Measurements from ENCODE around the gene PLAC9.

Gene PLAC9

GRCh38 chr10:80108576-80109239 lies 23.8 kb upstream of the PLAC9 start:
- Histone ChIP-seq H3K36me3 (ENCODE audit: control insufficient read depth in 1 of 2, insufficient read depth in 2 of 2, low read length in 2 of 2) (no peaks in the 10 kb centered on the region), H3K9me3 (ENCODE audit: insufficient read depth, low read depth, low read length) (peaks cover 9% of the 10 kb centered on the region), H3K23ac (ENCODE audit: low read length) (no peak overlapping the region), H3K27ac (ENCODE audit: low read depth, low read length) (no peak overlapping the region), H3K4me3 (ENCODE audit: low read depth, low read length) (no peak overlapping the region), H2AK5ac (ENCODE audit: low read length) (no peak overlapping the region), H3K14ac (ENCODE audit: low read length) (no peak overlapping the region), H4K8ac (ENCODE audit: low read depth, low read length) (no peak overlapping the region), H3K79me1 (ENCODE audit: low read length) (no peaks in the 10 kb centered on the region), H3K4ac (ENCODE audit: low read depth, low read length) (no peak overlapping the region), H3K9ac (ENCODE audit: low read length) (no peak overlapping the region), H4K91ac (ENCODE audit: low read depth, low read length) (no peak overlapping the region), H4K12ac (ENCODE audit: low read depth, low read length) (no peak overlapping the region), H3K18ac (ENCODE audit: low read length) (no peak overlapping the region), H3K79me2 (ENCODE audit: control insufficient read depth, insufficient read depth, low read length, poor library complexity) (no peaks in the 10 kb centered on the region), H2BK120ac (ENCODE audit: insufficient read depth, low read length, poor library complexity) (no peak overlapping the region), H3K27me3 (ENCODE audit: insufficient read depth, low read length) (no peaks in the 10 kb centered on the region), H2BK12ac (ENCODE audit: low read length) (no peak overlapping the region), H2AFZ (ENCODE audit: insufficient read depth, low read length, poor library complexity) (no peak overlapping the region), H3K4me1 (ENCODE audit: control insufficient read depth in 1 of 2, insufficient read depth in 2 of 2, low read length in 2 of 2) (peaks cover 0 to 10% of the 10 kb centered on the region in 2 experiments), H2BK5ac (ENCODE audit: low read depth, low read length, poor library complexity) (no peak overlapping the region), H3K4me2 (ENCODE audit: low read length) (no peak overlapping the region)
- no peak for DNase-seq
- no CpG with 5 or more reads among the region's 8 CpGs for WGBS (ENCODE audit: extremely low coverage, insufficient coverage, insufficient read length)

DNA sequence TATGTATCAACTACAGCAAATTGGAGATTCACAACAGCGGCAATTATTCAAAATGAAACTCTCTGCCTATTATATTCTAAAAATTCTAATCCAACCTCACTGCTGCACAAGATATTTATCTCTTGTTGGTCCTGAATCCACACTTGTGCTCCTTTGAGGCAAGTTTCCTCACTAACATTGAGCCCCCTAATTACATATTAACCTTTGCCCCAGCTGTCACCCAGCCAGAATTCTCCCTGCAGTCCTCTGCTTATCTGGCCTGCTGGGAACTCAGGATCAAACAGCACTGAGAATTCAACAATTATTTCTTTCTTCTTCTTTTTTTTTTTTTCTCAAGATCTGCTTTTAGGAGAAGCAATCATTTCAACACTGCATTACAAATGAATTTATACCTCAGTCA lies 21.5 kb upstream of the PLAC9 start:
- Histone ChIP-seq H4K91ac (ENCODE audit: low read depth, low read length) (peak overlapping the region; percentile 21), H3K79me2 (ENCODE audit: control insufficient read depth, insufficient read depth, low read length, poor library complexity) (no peaks in the 10 kb centered on the region), H3K9me3 (ENCODE audit: insufficient read depth, low read depth, low read length) (peaks cover 9% of the 10 kb centered on the region), H3K4ac (ENCODE audit: low read depth, low read length) (no peak overlapping the region), H3K9ac (ENCODE audit: low read length) (no peak overlapping the region), H2AK5ac (ENCODE audit: low read length) (no peak overlapping the region), H4K8ac (ENCODE audit: low read depth, low read length) (no peak overlapping the region), H3K36me3 (ENCODE audit: control insufficient read depth in 1 of 2, insufficient read depth in 2 of 2, low read length in 2 of 2) (no peaks in the 10 kb centered on the region), H2AFZ (ENCODE audit: insufficient read depth, low read length, poor library complexity) (no peak overlapping the region), H3K4me1 (ENCODE audit: control insufficient read depth in 1 of 2, insufficient read depth in 2 of 2, low read length in 2 of 2) (peaks cover 0 to 8% of the 10 kb centered on the region in 2 experiments), H3K14ac (ENCODE audit: low read length) (no peak overlapping the region), H2BK12ac (ENCODE audit: low read length) (no peak overlapping the region), H3K18ac (ENCODE audit: low read length) (no peak overlapping the region), H3K23ac (ENCODE audit: low read length) (no peak overlapping the region), H3K4me3 (ENCODE audit: low read depth, low read length) (no peak overlapping the region), H3K27me3 (ENCODE audit: insufficient read depth, low read length) (no peaks in the 10 kb centered on the region), H2BK5ac (ENCODE audit: low read depth, low read length, poor library complexity) (no peak overlapping the region), H3K4me2 (ENCODE audit: low read length) (no peak overlapping the region), H3K79me1 (ENCODE audit: low read length) (no peaks in the 10 kb centered on the region), H3K27ac (ENCODE audit: low read depth, low read length) (no peak overlapping the region), H4K12ac (ENCODE audit: low read depth, low read length) (no peak overlapping the region), H2BK120ac (ENCODE audit: insufficient read depth, low read length, poor library complexity) (no peak overlapping the region)
- DNase-seq = no peak
- no CpG with 5 or more reads among the region's 1 CpG for WGBS (ENCODE audit: extremely low coverage, insufficient coverage, insufficient read length)

GRCh38 chr10:80118669-80119068 lies 13.9 kb upstream of the PLAC9 start:
- Histone ChIP-seq H2BK5ac (ENCODE audit: low read depth, low read length, poor library complexity) (no peak overlapping the region), H3K36me3 (ENCODE audit: control insufficient read depth in 1 of 2, insufficient read depth in 2 of 2, low read length in 2 of 2) (no peaks in the 10 kb centered on the region), H2BK120ac (ENCODE audit: insufficient read depth, low read length, poor library complexity) (no peak overlapping the region), H4K12ac (ENCODE audit: low read depth, low read length) (no peak overlapping the region), H3K9me3 (ENCODE audit: insufficient read depth, low read depth, low read length) (no peaks in the 10 kb centered on the region), H3K18ac (ENCODE audit: low read length) (no peak overlapping the region), H3K79me2 (ENCODE audit: control insufficient read depth, insufficient read depth, low read length, poor library complexity) (no peaks in the 10 kb centered on the region), H3K14ac (ENCODE audit: low read length) (no peak overlapping the region), H3K27me3 (ENCODE audit: insufficient read depth, low read length) (no peaks in the 10 kb centered on the region), H3K4me1 (ENCODE audit: control insufficient read depth in 1 of 2, insufficient read depth in 2 of 2, low read length in 2 of 2) (no peaks in the 10 kb centered on the region), H4K8ac (ENCODE audit: low read depth, low read length) (no peak overlapping the region), H3K27ac (ENCODE audit: low read depth, low read length) (no peak overlapping the region), H3K23ac (ENCODE audit: low read length) (no peak overlapping the region), H4K91ac (ENCODE audit: low read depth, low read length) (no peak overlapping the region), H2AFZ (ENCODE audit: insufficient read depth, low read length, poor library complexity) (no peak overlapping the region), H3K9ac (ENCODE audit: low read length) (no peak overlapping the region), H3K4me3 (ENCODE audit: low read depth, low read length) (no peak overlapping the region), H3K4ac (ENCODE audit: low read depth, low read length) (no peak overlapping the region), H3K79me1 (ENCODE audit: low read length) (no peaks in the 10 kb centered on the region), H2BK12ac (ENCODE audit: low read length) (no peak overlapping the region), H2AK5ac (ENCODE audit: low read length) (no peak overlapping the region), H3K4me2 (ENCODE audit: low read length) (no peak overlapping the region)
- WGBS (ENCODE audit: extremely low coverage, insufficient coverage, insufficient read length) = no CpG with 5 or more reads among the region's 4 CpGs
- no peak for DNase-seq

DNA sequence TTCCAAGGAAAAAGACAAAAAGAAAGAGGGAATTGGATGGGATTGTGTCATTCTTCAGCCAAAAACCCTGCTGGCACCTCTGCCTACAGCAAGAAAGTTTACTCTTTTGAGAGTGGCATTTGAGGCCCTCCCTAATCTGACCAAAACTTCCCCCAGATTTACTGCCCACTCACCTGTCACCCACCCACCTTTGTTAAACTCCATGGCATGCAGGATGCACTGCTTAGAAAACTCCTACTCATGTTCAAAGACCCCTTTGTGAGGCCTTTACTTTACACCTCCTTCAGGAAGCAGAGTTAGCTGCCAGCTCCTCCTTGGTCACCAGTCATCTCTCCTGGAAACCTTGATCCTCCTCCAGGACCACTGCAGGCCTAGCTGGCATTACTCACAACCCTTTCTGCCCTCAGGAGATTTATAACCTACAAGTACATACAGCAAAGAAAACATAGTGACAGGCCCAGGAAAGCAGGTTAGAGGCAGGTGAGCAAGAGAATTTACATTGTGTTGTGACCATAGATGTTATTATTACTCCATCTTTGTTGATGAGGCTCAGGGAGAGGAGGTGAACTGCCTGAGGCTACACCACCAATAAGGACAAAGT lies 10.3 kb upstream of the PLAC9 start:
- no peak overlapping the region for H2BK5ac ChIP-seq (ENCODE audit: low read depth, low read length, poor library complexity)
- no peak overlapping the region for H4K12ac ChIP-seq (ENCODE audit: low read depth, low read length)
- no peaks in the 10 kb centered on the region for H3K36me3 ChIP-seq (ENCODE audit: control insufficient read depth in 1 of 2, insufficient read depth in 2 of 2, low read length in 2 of 2)
- H2AK5ac ChIP-seq (ENCODE audit: low read length) = no peak overlapping the region
- no peak overlapping the region for H4K91ac ChIP-seq (ENCODE audit: low read depth, low read length)
- H3K4me3 ChIP-seq (ENCODE audit: low read depth, low read length) = no peak overlapping the region
- H3K79me1 ChIP-seq (ENCODE audit: low read length) = no peaks in the 10 kb centered on the region
- no peak overlapping the region for H3K9ac ChIP-seq (ENCODE audit: low read length)
- no peak overlapping the region for H3K23ac ChIP-seq (ENCODE audit: low read length)
- no peak overlapping the region for H3K14ac ChIP-seq (ENCODE audit: low read length)
- peak; percentile 74 to 85 for DNase-seq
- no peaks in the 10 kb centered on the region for H3K27me3 ChIP-seq (ENCODE audit: insufficient read depth, low read length)
- no peak overlapping the region for H2BK12ac ChIP-seq (ENCODE audit: low read length)
- no peak overlapping the region for H3K4ac ChIP-seq (ENCODE audit: low read depth, low read length)
- H4K8ac ChIP-seq (ENCODE audit: low read depth, low read length) = no peak overlapping the region
- no peak overlapping the region for H2AFZ ChIP-seq (ENCODE audit: insufficient read depth, low read length, poor library complexity)
- no peaks in the 10 kb centered on the region for H3K9me3 ChIP-seq (ENCODE audit: insufficient read depth, low read depth, low read length)
- no peak overlapping the region for H3K18ac ChIP-seq (ENCODE audit: low read length)
- H2BK120ac ChIP-seq (ENCODE audit: insufficient read depth, low read length, poor library complexity) = no peak overlapping the region
- no peaks in the 10 kb centered on the region for H3K4me1 ChIP-seq (ENCODE audit: control insufficient read depth in 1 of 2, insufficient read depth in 2 of 2, low read length in 2 of 2)
- H3K79me2 ChIP-seq (ENCODE audit: control insufficient read depth, insufficient read depth, low read length, poor library complexity) = no peaks in the 10 kb centered on the region
- no peak overlapping the region for H3K4me2 ChIP-seq (ENCODE audit: low read length)
- H3K27ac ChIP-seq (ENCODE audit: low read depth, low read length) = no peak overlapping the region

Measured in trophoblast cell (in vitro differentiated cells and primary cell).